CD4-positive, alpha-beta T cell treated with Interleukin-6 at 100 ng/mL for 8 hours (primary cell): ENCODE results near the gene RPS18.

Experiments used
- DNase-seq: peaks from one replicate; pipeline ENCODE4 v3.0.0-alpha.2; 2020; ENCODE audit warnings: mixed read lengths, low spot score

RPS18 gene

GRCh38 chr6:33314943-33315792, 43.3 kb downstream of the RPS18 start:
- no peak for DNase-seq

GRCh38 chr6:33315793-33316602, 44.1 kb downstream of the RPS18 start:
- no peak for DNase-seq

- no peak for DNase-seq
These were observed 44.9 kb downstream of the RPS18 start for GRCh38 chr6:33316603-33317418.

DNA sequence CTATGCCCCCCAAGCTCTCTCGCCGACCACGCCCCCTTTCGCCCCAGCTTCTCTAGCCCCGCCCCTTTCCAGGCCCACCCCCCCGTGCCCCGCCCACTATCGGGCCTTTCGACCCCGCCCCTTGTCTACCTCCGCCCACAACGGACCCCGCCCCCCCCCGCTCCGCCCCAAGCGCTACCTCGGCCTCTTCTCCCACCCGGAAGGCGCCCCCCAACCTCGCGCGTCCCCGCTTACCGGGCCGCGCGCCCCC, 45.5 kb downstream of the RPS18 start:
- no peak for DNase-seq

- peak; percentile 96 for DNase-seq
These were observed 46.0 kb downstream of the RPS18 start, which contains the start of gene ZBTB22 for GRCh38 chr6:33317669-33318425. Gene ZBTB22, minus strand, starts transcription at chr6:33317744. Its CDS starts 828 bp downstream, at chr6:33316916.

- DNase-seq, result no peak
These were observed 46.7 kb downstream of the RPS18 start for GRCh38 chr6:33318426-33319073.

GRCh38 chr6:33319939-33320314, 48.1 kb downstream of the RPS18 start:
- no peak for DNase-seq

DNA sequence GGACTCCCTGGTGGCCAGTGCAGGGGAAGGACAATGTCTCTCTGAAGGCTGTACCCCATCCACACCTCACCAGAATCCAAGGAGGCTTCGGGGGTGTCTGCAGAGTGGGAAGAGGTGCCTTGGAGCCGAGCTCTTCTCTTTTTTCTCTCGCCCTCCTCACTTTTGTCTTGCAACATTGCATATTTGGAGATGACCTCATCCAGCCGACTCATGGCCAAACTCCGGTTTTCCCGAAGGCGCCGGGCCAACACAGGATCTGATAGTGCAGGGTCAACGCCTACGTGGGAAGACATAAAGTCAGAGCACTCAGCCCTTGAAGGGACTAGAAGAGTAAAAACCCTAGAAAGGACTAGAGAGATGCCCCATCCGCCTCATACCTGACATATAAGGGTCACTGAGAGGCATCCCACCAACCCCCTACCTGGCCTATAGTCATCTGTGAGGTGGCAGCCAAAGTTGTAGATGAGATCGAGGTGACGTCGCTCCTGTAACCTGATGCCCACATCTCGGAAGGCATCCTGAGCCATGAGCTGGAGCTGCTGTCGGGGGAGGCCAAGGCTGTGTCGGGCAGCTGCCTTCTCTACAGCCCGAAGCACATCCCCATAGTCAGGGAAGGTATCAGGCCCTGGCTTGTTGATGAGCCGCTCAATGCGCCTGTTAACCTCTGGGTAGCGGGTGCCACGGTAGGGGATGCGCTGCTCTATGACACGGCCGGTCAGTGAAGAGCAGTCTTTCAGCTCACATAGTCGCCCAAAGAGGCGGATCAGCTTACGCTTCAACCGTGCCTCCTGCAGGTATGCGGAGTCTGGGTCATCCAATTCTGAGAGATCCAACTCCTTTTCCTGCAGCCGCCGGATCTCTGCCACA, 48.7 kb downstream of the RPS18 start:
- DNase-seq, result no peak

DNA sequence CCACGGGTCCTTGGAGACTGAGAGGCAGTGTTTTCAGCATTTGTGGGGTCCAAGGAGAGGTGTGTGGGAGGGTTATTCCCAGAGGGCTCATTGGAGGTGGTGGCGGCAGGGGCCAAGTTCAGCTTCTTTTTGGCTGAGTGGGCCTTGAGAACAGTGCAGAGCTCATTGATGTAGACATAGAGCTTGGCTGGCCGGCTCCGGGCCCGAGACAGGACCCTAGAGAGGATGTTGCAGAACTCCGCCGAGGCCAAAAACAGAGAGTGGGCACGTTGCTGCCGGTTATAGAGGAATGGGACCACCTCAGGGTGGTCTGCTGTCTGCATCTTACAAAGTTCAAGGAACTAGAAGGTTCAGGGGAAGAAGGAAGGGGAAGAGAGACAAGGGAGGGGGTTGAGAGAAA, 49.4 kb downstream of the RPS18 start:
- DNase-seq, result no peak

- DNase-seq, result no peak
These were observed 51.7 kb downstream of the RPS18 start for GRCh38 chr6:33323623-33323948.

- DNase-seq, result no peak
These were observed 52.2 kb downstream of the RPS18 start for GRCh38 chr6:33324125-33324524.
